Daoy (cell line): ENCODE measurements around the gene THAP3. TPM values are rescaled to one million over a fixed set of nuclear protein-coding genes. Genes with fewer than 3 reads are reported as not detected.
"Not testable (repeated sequence)": the region's sequence is repeated elsewhere in the genome, so short reads cannot be mapped to it uniquely, and the experiment has no call there.

Experiments used
- DNase-seq: peaks from one replicate; pipeline ENCODE4 v3.0.0-alpha.2; 2015; ENCODE audit warnings: low read depth
- total RNA-seq: library from RNA; depleted of rRNA; stranded (reverse); fragments of >200 nt; shearing (Covaris generic); gene quantifications from 2 replicates; pipeline ENCODE4 v1.2.3, GENCODE V29; 2014

Gene THAP3
- total RNA-seq, 1 experiment from 2014 or later = 27.2 TPM

- no peak for DNase-seq
These were observed 10.7 kb downstream of the THAP3 start for GRCh38 chr1:6635161-6635909.

GRCh38 chr1:6635910-6636760 is 11.5 kb downstream of the THAP3 start:
- DNase-seq = no peak

DNA sequence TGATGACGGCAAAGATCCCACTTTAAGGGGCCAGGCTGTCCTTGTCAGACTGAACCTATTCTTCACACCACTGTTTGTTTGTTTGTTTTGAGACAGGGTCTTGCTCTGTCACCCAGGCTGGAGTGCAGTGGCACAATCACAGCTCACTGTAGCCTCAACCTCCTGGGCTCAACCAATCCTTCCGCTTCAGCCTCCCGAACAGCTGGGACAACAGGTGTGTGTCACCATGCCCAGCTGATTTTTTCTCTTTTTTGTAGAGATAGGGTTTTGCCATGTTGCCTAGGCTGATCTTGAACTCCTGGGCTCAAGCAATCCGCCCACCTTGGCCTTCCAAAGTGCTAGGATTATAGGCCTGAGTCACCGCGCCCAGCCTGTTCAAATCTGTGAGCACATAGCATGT is 12.1 kb downstream of the THAP3 start:
- not testable (repeated sequence) for DNase-seq

DNA sequence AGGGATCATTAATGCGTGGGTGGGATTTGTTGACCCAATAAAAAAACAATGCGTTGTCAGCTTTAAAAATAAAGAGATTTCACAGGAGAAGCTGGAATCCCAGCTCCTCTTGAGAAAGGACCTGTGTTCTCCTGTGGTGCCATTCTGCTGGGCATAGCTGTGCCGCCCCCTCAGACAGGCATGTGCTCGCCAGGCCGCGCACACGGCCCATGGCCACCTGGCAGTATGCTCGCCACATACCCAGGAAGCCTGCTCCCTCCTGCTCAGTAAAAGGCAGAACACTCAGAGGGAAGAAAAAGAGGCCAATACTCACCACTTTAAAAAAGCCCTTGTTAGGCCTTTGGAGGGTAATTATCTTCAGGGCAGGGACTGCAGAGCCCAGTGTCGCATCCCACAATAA is 13.1 kb downstream of the THAP3 start:
- no peak for DNase-seq

DNA sequence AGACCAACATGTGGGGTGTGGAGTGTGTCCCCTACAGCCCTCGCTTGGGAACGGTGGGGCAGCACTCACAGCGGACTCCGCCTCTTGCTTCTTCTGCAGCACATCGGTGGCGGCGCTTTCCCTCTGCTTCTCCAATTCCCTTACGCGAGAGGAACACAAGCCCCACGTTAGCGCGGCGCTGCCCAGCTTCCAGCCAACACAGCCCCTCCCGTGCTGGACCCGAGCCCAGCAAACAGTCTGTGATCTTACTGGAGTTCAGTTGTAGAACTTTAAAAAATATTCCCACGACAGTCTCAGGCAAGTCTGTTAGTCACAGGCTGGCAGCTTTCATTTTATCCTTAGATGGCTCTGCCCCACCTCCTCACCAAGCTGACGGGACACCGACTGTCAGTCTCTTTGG is 13.6 kb downstream of the THAP3 start:
- DNase-seq = no peak

- DNase-seq = not testable (repeated sequence)
These were observed 16.2 kb downstream of the THAP3 start for GRCh38 chr1:6640867-6641266.

DNA sequence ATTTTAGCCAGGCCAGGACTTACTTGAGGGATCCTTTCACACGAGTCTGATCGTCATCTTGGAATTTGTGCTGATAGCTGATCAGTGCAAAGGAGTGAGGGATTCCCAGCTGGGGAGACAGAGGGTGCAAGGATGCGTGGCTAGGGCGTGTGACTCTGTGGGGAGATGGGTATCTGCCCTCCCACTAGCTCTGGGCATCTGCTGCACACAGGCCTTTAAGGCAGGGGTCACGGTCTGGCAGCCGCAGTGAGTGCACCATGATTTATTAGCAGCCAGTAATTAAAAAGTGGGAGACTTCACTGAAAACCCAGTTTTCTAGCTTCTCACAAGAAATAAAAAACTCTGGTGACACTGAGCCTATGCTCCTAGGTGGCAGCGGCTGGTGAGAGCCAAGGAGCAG is 20.4 kb downstream of the THAP3 start:
- no peak for DNase-seq

DNA sequence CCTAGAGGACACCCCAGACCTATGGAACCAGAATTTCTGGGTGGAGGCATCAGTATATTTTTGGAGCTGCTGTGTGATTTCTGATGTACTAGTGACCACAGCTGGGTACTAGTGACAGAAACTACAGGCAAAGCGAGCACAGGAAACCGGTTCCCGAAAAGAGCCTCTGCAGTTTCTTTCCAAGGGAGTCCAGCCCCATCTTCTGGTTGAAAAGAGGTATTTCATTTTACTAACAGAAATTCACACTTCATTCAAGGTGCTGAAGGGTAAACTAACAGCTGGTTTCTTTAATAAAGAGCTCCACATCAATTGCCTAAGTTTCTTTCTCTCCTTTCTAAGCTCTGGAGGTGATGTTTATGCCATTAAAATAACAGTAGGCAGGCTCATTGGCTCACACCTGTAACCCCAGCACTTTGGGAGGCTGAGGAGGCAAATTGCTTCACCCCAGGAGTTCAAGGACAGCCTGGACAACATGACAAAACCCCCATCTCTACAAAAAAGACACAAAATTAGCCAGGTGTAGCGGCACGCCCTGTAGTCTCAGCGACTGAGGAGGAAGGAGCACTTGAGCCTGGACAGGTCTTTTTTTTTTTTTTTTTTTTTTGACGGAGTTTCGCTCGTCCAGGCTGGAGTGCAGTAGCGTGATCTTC is 22.0 kb downstream of the THAP3 start:
- no peak for DNase-seq

DNA sequence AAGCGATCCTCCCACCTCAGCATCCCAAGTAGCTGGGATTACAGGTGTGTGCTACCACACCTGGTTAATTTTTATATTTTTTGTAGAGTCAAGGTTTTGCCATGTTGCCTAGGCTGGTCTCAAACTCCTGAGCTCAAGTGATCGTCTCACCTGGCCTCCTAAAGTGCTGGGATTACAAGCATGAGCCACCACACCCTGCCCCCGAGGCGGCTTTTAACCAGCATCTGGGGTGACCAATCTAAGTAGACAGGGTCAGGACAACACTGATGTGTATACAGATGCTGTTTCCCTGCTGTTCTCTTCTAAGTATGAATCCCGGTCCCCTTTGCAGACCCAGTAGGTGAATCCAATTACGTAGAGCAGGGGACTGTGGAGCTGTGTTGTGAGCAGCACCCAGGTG is 23.9 kb downstream of the THAP3 start:
- no peak for DNase-seq

- no peak for DNase-seq
These were observed 27.2 kb downstream of the THAP3 start for GRCh38 chr1:6651909-6652308.

- DNase-seq = no peak
These were observed 28.3 kb downstream of the THAP3 start for GRCh38 chr1:6652986-6653385.

- DNase-seq = no peak
These were observed 29.0 kb downstream of the THAP3 start for GRCh38 chr1:6653436-6654290.

DNA sequence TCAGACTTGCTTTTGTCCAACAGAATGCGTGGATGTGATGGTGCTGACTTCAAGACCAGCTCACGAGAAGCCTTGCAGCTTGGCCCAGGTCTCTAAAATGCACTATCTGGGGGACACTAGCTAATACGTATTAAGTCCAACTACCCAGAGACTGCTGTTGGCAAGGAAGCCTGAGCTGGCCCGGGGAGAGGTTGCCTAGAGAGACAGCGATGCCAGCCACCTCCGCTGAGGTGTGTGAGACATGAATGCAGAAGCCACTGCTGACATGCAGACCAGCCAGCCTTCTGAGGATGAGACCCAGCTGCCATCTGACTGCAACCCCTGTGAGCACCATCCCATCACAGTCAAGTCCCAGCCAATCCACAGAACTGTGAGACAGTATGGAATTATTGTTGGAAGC is 32.5 kb downstream of the THAP3 start:
- no peak for DNase-seq

DNA sequence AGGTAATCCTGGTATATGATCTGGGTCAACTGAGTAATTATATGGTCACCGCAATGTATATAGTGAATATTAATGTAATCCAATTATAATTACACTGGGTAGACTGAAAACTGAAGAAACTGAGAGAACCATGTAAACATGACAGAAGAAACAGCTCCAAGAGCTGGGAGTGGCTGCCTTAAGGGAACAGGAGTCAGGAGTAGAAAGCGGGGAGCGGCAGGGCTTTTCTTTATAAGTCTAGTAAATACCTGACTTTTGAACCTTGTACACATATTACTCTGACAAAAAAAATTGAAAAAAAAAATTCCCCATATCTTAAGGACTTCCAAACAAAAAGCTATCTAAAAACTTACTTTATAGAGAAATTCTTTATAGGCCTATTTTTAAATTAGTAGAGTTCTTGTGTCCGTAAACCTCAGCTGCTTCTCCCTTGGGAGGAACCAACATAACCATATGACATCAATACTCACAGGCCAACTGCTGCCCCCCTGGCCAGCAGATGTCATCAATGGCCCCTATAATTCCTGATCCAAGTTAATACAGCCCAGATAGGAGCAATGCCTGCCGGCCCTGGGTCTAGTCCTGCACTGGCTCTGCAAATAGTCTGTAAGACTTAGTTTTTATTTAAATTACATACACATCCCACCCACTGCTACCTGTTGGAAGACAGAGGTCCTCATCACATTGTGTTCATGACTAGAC is 33.8 kb downstream of the THAP3 start:
- no peak for DNase-seq

DNA sequence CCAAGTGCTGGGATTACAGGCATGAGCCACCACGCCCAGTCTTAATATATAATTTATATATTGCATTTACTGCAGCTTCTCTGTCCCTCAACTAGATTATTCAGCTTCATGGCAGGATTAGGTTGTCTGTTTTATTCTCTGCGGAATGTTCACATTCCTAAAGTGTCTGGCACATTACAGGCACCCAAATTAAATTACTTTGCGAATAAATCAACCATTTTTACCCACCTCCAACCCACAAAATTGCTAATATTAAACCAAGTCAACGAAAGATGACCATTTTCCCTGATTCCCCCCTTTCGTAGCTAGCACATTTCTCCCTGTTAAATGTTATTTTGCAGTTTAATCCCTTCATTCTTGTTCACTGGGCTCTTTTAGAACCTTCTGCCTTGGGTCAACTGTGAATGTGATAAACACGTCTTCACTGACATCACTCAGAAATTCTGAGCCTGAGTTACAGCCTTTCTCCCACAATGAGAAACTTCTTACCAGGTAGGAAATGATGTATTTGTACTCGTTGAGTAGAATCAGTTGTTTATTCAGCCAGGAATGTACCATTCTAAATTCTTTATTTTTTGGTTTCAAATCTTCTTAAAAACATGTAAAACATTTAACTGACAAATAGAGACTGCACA is 35.9 kb downstream of the THAP3 start:
- DNase-seq = no peak

DNA sequence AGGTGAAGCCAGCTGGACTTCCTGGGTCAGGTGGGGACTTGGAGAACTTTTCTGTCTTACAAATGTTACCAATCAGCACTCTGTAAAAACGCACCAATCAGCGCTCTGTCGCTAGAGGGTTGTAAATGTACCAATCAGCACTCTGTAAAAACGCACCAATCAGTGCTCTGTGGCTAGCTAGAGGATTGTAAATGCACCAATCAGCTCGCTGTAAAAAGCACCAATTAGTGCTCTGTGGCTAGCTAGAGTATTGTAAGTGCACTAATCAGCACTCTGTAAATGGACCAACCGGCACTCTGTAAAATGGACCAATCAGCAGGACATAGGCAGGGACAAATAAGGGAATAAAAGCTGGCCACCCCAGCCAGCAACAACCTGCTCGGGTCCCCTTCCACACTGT is 37.8 kb downstream of the THAP3 start:
- not testable (repeated sequence) for DNase-seq

DNA sequence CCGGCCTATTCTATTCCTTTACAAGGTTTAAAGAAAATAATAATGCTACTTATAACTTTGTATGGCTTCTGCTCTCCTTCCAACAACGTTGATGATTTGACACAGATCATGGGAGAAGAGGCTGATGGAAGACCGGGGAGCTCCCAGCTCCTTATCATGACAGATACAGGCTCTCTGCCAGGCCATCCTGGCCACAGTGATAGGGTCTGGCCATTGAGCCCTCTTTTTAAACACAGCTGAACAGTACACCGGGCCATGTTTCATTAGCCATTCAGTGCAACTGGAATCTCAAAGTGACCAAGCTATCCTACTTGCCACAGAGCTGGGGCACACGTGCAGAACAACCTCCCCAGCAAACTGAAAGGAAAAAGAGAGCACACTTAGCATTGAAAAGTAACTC is 42.0 kb downstream of the THAP3 start:
- no peak for DNase-seq

GRCh38 chr1:6667139-6667538 is 42.5 kb downstream of the THAP3 start:
- DNase-seq = no peak

- DNase-seq = no peak
These were observed 43.8 kb downstream of the THAP3 start for GRCh38 chr1:6668503-6668902.

DNA sequence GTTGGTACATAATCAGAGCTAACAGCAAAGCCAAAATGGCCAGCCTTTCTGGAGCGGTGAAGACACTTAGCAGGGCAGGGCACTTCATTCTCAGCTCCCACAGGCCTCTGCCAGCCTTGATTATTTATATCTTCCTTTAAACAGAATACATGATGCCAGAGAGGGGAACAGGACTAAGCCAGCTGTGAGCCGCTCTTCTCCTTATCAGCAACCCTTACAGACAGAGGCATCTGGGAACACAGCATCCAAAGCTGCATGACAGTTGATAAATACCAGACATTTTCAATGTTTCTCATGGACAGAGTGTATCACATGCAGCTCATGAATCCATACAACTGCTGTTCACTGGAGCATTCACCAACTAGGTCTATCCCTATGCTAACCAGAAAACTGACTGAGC is 47.9 kb downstream of the THAP3 start:
- no peak for DNase-seq
